SK-N-SH (cell line): ENCODE measurements around the gene VCP.

Experiments
- EP300 ChIP-seq, 2 experiments: IDR thresholded peaks; 2 replicates each; pipeline versions ENCODE4 v1.4.0 to v1.6.1; 2012; ENCODE audit warnings: borderline replicate concordance in 1 of 2, low read depth in 1 of 2, low read length in 1 of 2
- FOSL2 ChIP-seq: IDR thresholded peaks from 2 replicates; pipeline ENCODE4 v1.4.0; 2012; ENCODE audit warnings: low read depth, mild to moderate bottlenecking, moderate library complexity, borderline replicate concordance
- POLR2AphosphoS5 ChIP-seq: IDR thresholded peaks from 2 replicates; pipeline ENCODE4 v1.6.1; 2012; ENCODE audit warnings: low read depth, low read length
- RAD21 ChIP-seq: IDR thresholded peaks from 2 replicates; pipeline ENCODE4 v1.6.1; 2012; ENCODE audit warnings: mild to moderate bottlenecking, low read length
- RFX5 ChIP-seq: IDR thresholded peaks from 2 replicates; pipeline ENCODE4 v1.6.1; 2012; ENCODE audit warnings: mild to moderate bottlenecking, improper control_type of control experiment, low read length
- SMC3 ChIP-seq: IDR thresholded peaks from 2 replicates; pipeline ENCODE4 v1.6.1; 2012; ENCODE audit warnings: low read depth, low read length, improper control_type of control experiment
- TF ChIP-seq, protein P1 (sequence below): fragments of 200-600 bp; sonication (generic); IDR thresholded peaks from 2 replicates; pipeline ENCODE4 v1.6.1; 2017; ENCODE audit warnings: antibody characterized with exemption, mild to moderate bottlenecking, moderate library complexity
- TF ChIP-seq, protein P2 (sequence below): IDR thresholded peaks from 2 replicates; pipeline ENCODE4; 2012
- TF ChIP-seq, protein P3 (sequence below): IDR thresholded peaks from 2 replicates; pipeline ENCODE4 v1.4.0; 2012; ENCODE audit warnings: low read depth, borderline replicate concordance

- TF ChIP-seq, protein P1, sequence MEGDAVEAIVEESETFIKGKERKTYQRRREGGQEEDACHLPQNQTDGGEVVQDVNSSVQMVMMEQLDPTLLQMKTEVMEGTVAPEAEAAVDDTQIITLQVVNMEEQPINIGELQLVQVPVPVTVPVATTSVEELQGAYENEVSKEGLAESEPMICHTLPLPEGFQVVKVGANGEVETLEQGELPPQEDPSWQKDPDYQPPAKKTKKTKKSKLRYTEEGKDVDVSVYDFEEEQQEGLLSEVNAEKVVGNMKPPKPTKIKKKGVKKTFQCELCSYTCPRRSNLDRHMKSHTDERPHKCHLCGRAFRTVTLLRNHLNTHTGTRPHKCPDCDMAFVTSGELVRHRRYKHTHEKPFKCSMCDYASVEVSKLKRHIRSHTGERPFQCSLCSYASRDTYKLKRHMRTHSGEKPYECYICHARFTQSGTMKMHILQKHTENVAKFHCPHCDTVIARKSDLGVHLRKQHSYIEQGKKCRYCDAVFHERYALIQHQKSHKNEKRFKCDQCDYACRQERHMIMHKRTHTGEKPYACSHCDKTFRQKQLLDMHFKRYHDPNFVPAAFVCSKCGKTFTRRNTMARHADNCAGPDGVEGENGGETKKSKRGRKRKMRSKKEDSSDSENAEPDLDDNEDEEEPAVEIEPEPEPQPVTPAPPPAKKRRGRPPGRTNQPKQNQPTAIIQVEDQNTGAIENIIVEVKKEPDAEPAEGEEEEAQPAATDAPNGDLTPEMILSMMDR, result no peak
- TF ChIP-seq, protein P2, sequence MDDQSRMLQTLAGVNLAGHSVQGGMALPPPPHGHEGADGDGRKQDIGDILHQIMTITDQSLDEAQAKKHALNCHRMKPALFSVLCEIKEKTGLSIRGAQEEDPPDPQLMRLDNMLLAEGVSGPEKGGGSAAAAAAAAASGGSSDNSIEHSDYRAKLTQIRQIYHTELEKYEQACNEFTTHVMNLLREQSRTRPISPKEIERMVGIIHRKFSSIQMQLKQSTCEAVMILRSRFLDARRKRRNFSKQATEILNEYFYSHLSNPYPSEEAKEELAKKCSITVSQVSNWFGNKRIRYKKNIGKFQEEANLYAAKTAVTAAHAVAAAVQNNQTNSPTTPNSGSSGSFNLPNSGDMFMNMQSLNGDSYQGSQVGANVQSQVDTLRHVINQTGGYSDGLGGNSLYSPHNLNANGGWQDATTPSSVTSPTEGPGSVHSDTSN, result no peak
- TF ChIP-seq EP300 (IDR thresholded peaks at IDR 0.05; ENCODE audit: borderline replicate concordance in 1 of 2, low read depth in 1 of 2, low read length in 1 of 2) (no peak), RFX5 (no peak), RAD21 (no peak), POLR2AphosphoS5 (no peak), SMC3 (no peak), FOSL2 (no peak)
- TF ChIP-seq, protein P3, sequence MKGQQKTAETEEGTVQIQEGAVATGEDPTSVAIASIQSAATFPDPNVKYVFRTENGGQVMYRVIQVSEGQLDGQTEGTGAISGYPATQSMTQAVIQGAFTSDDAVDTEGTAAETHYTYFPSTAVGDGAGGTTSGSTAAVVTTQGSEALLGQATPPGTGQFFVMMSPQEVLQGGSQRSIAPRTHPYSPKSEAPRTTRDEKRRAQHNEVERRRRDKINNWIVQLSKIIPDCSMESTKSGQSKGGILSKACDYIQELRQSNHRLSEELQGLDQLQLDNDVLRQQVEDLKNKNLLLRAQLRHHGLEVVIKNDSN, result no peak
Observed at GRCh38 chr9:35026671-35027070, 45.8 kb downstream of the VCP start.
